HepG2 (cell line): ENCODE data around the gene HEATR1. TPM values are rescaled to one million over a fixed set of nuclear protein-coding genes. Genes with fewer than 3 reads are reported as not detected.

Source experiments
- DNMT3B ChIP-seq: conservative IDR thresholded peaks from 2 replicates; pipeline ENCODE4 v1.6.1; 2016; ENCODE audit warnings: missing biosample characterization, control low read depth
- HHEX ChIP-seq: IDR thresholded peaks from 2 replicates; pipeline ENCODE4 v1.6.1; 2016; ENCODE audit warnings: control low read depth
- HMG20A ChIP-seq: IDR thresholded peaks from 2 replicates; pipeline ENCODE4 v1.6.1; 2016; ENCODE audit warnings: borderline replicate concordance
- KAT8 ChIP-seq: IDR thresholded peaks from 2 replicates; pipeline ENCODE4 v1.6.1; 2016; ENCODE audit warnings: missing genetic modification reagents, missing compliant biosample characterization
- KDM3A ChIP-seq: IDR thresholded peaks from 2 replicates; pipeline ENCODE4 v1.6.1; 2018; ENCODE audit warnings: low read depth, missing compliant biosample characterization
- KDM6A ChIP-seq: IDR thresholded peaks from 2 replicates; pipeline ENCODE4 v1.6.1; 2016; ENCODE audit warnings: low read depth
- MTA1 ChIP-seq: sonication (generic); formaldehyde crosslinking; IDR thresholded peaks from 2 replicates; pipeline ENCODE4 v1.4.0; 2020; ENCODE audit warnings: missing genetic modification reagents, mild to moderate bottlenecking, borderline replicate concordance
- PAXIP1 ChIP-seq: sonication (generic); formaldehyde crosslinking; conservative IDR thresholded peaks from 2 replicates; pipeline ENCODE4 v1.4.0; 2020; ENCODE audit warnings: mild to moderate bottlenecking, missing genetic modification reagents, moderate library complexity
- SKIL ChIP-seq: sonication (generic); formaldehyde crosslinking; IDR thresholded peaks from 2 replicates; pipeline ENCODE4 v1.8.0; 2022; ENCODE audit warnings: missing genetic modification reagents, mild to moderate bottlenecking, moderate library complexity, borderline replicate concordance
- TEAD3 ChIP-seq: optimal IDR thresholded peaks from 2 replicates; pipeline ENCODE3; 2016; ENCODE audit warnings: borderline replicate concordance
- TFDP1 ChIP-seq: IDR thresholded peaks from 2 replicates; pipeline ENCODE4 v1.6.1; 2016; ENCODE audit warnings: missing compliant biosample characterization, missing genetic modification reagents, borderline replicate concordance
- ZNF143 ChIP-seq: sonication (generic); formaldehyde crosslinking; IDR thresholded peaks from 2 replicates; pipeline ENCODE4 v1.4.0; 2020; ENCODE audit warnings: missing genetic modification reagents
- ZNF230 ChIP-seq: sonication (generic); formaldehyde crosslinking; IDR thresholded peaks from 2 replicates; pipeline ENCODE4 v1.4.0; 2020; ENCODE audit warnings: mild to moderate bottlenecking, missing genetic modification reagents
- ZNF3 ChIP-seq: IDR thresholded peaks from 2 replicates; pipeline ENCODE4 v1.7.0; 2017; ENCODE audit warnings: inconsistent platforms
- ZNF543 ChIP-seq: sonication (generic); formaldehyde crosslinking; IDR thresholded peaks from 2 replicates; pipeline ENCODE4 v1.4.0; 2020; ENCODE audit warnings: mild to moderate bottlenecking, missing genetic modification reagents
- polyA plus RNA-seq, 8 experiments: library from polyadenylated mRNA; depleted of rRNA in 3 of 8; stranded (reverse) in 7 of 8; unstranded in 1 of 8; fragments of >200 nt; fragmentation: Illumina TruSeq in 4 of 8; extraction: Trizol in 4 of 8; gene quantifications; 2 replicates each; pipeline versions ENCODE4 v1.2.1 to v1.2.3, GENCODE V29; 2011 to 2016; ENCODE audit warnings: low read depth in 4 of 8, missing spikeins in 1 of 8, mixed read lengths in 1 of 8; ENCODE audit not compliant: insufficient read depth in 1 of 8
- total RNA-seq, 5 experiments: library from RNA; depleted of rRNA; stranded (reverse); fragments of >200 nt; fragmentation: Illumina TruSeq; extraction: Trizol; gene quantifications; 2 replicates each; pipeline ENCODE4 v1.2.3, GENCODE V29; 2016; ENCODE audit warnings: low read depth in 1 of 5
- TF ChIP-seq, protein P1 (sequence below): sonication (generic); formaldehyde crosslinking; IDR thresholded peaks from 2 replicates; pipeline ENCODE4 v1.4.0; 2020; ENCODE audit warnings: missing genetic modification reagents
- TF ChIP-seq, protein P2 (sequence below): sonication (generic); formaldehyde crosslinking; IDR thresholded peaks from 2 replicates; pipeline ENCODE4 v1.4.0; 2020; ENCODE audit warnings: mild to moderate bottlenecking, missing genetic modification reagents
- TF ChIP-seq, protein P3 (sequence below): sonication (generic); formaldehyde crosslinking; conservative IDR thresholded peaks from 2 replicates; pipeline ENCODE4 v1.4.0; 2020; ENCODE audit warnings: missing genetic modification reagents

The HEATR1 gene
- total and polyA plus RNA-seq, 2 of the 13 experiments (the other 11 are each of a cell fraction or from before 2014, with no cell fraction given) = 10.2 to 45.8 TPM

GRCh38 chr1:236502972-236503639 is 101.2 kb downstream of the HEATR1 start (continued):
- TF ChIP-seq SKIL (peak; percentile 46; the same call in 1 of the 2 replicates), PAXIP1 (CRISPR knock-in tag) (peak; percentile 78; the same call in 1 of the 2 replicates), KDM6A (CRISPR knock-in tag) (0 out of 2 replicates have a peak, but pooled peaks have one; percentile 23), MTA1 (CRISPR knock-in tag) (no peak; the same call in 1 of the 2 replicates), TFDP1 (CRISPR knock-in tag) (peak; percentile 41; the same call in 1 of the 2 replicates), TEAD3 (CRISPR knock-in tag) (peak; percentile 93), DNMT3B (CRISPR knock-in tag) (no peak), ZNF543 (no peak), KAT8 (CRISPR knock-in tag) (peak; percentile 62; the same call in 1 of the 2 replicates), HHEX (CRISPR knock-in tag) (no peak), HMG20A (peak; percentile 86; the same call in 1 of the 2 replicates), ZNF230 (CRISPR knock-in tag) (no peak), ZNF3 (CRISPR knock-in tag) (no peak), ZNF143 (CRISPR knock-in tag) (peak; percentile 77), KDM3A (peak; percentile 51; the same call in 1 of the 2 replicates)
- TF ChIP-seq, protein P1, sequence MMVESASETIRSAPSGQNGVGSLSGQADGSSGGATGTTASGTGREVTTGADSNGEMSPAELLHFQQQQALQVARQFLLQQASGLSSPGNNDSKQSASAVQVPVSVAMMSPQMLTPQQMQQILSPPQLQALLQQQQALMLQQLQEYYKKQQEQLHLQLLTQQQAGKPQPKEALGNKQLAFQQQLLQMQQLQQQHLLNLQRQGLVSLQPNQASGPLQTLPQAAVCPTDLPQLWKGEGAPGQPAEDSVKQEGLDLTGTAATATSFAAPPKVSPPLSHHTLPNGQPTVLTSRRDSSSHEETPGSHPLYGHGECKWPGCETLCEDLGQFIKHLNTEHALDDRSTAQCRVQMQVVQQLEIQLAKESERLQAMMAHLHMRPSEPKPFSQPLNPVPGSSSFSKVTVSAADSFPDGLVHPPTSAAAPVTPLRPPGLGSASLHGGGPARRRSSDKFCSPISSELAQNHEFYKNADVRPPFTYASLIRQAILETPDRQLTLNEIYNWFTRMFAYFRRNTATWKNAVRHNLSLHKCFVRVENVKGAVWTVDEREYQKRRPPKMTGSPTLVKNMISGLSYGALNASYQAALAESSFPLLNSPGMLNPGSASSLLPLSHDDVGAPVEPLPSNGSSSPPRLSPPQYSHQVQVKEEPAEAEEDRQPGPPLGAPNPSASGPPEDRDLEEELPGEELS (CRISPR knock-in tag) = peak; percentile 83
- TF ChIP-seq, protein P2, sequence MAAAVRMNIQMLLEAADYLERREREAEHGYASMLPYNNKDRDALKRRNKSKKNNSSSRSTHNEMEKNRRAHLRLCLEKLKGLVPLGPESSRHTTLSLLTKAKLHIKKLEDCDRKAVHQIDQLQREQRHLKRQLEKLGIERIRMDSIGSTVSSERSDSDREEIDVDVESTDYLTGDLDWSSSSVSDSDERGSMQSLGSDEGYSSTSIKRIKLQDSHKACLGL (CRISPR knock-in tag) = 0 out of 2 replicates have a peak, but pooled peaks have one; percentile 17
- TF ChIP-seq, protein P3, sequence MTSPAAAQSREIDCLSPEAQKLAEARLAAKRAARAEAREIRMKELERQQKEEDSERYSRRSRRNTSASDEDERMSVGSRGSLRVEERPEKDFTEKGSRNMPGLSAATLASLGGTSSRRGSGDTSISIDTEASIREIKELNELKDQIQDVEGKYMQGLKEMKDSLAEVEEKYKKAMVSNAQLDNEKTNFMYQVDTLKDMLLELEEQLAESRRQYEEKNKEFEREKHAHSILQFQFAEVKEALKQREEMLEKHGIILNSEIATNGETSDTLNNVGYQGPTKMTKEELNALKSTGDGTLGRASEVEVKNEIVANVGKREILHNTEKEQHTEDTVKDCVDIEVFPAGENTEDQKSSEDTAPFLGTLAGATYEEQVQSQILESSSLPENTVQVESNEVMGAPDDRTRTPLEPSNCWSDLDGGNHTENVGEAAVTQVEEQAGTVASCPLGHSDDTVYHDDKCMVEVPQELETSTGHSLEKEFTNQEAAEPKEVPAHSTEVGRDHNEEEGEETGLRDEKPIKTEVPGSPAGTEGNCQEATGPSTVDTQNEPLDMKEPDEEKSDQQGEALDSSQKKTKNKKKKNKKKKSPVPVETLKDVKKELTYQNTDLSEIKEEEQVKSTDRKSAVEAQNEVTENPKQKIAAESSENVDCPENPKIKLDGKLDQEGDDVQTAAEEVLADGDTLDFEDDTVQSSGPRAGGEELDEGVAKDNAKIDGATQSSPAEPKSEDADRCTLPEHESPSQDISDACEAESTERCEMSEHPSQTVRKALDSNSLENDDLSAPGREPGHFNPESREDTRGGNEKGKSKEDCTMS (CRISPR knock-in tag) = no peak
